KMS-11 (cell line): ENCODE results near the gene ECPAS.
"Not testable (repeated sequence)": the region's sequence is repeated elsewhere in the genome, so short reads cannot be mapped to it uniquely, and the experiment has no call there.

Source experiments
- H2AFZ ChIP-seq: fragments of 200-600 bp; sonication (generic); 2 replicates; pipeline ENCODE4 v1.6.1; 2016; ENCODE audit warnings: antibody characterized with exemption, mixed run types, low read depth
- H3K27ac ChIP-seq: fragments of 200-600 bp; sonication (generic); 2 replicates; pipeline ENCODE4 v1.6.1; 2016; ENCODE audit warnings: mild to moderate bottlenecking, mixed run types
- H3K27me3 ChIP-seq: fragments of 200-600 bp; sonication (generic); 2 replicates; pipeline ENCODE4 v1.6.1; 2017; ENCODE audit warnings: mild to moderate bottlenecking, low read depth, mixed run types, moderate library complexity; ENCODE audit not compliant: insufficient read depth
- H3K36me3 ChIP-seq: fragments of 200-600 bp; sonication (generic); 2 replicates; pipeline ENCODE4 v1.6.1; 2017; ENCODE audit warnings: mild to moderate bottlenecking, mixed run types; ENCODE audit not compliant: insufficient read depth
- H3K4me1 ChIP-seq: fragments of 200-600 bp; sonication (generic); 2 replicates; pipeline ENCODE4 v1.6.1; 2016; ENCODE audit warnings: mild to moderate bottlenecking, low read depth, mixed run types; ENCODE audit not compliant: poor library complexity, severe bottlenecking
- H3K4me2 ChIP-seq: fragments of 200-600 bp; sonication (generic); 2 replicates; pipeline ENCODE4 v1.7.0; 2016; ENCODE audit warnings: mild to moderate bottlenecking, mixed run types
- H3K4me3 ChIP-seq: fragments of 200-600 bp; sonication (generic); IDR thresholded peaks from 2 replicates; pipeline ENCODE4 v1.6.1; 2017; ENCODE audit warnings: low read depth, low read length, mixed read lengths; ENCODE audit not compliant: insufficient read depth
- H3K79me2 ChIP-seq: fragments of 200-600 bp; sonication (generic); 2 replicates; pipeline ENCODE4 v1.6.1; 2016; ENCODE audit warnings: low read depth, mixed run types; ENCODE audit not compliant: insufficient read depth
- H3K9ac ChIP-seq: fragments of 200-600 bp; sonication (generic); 2 replicates; pipeline ENCODE4 v1.6.1; 2016; ENCODE audit warnings: mild to moderate bottlenecking, mixed run types
- H4K20me1 ChIP-seq: fragments of 200-600 bp; sonication (generic); 2 replicates; pipeline ENCODE4 v1.6.1; 2016; ENCODE audit warnings: mild to moderate bottlenecking, mixed run types; ENCODE audit not compliant: insufficient read depth
- TF ChIP-seq, protein P1 (sequence below): fragments of 200-600 bp; sonication (generic); conservative IDR thresholded peaks from 2 replicates; pipeline ENCODE4 v1.6.1; 2017; ENCODE audit warnings: low read depth, mild to moderate bottlenecking, antibody characterized with exemption, low read length, moderate library complexity, mixed read lengths

Gene ECPAS

DNA sequence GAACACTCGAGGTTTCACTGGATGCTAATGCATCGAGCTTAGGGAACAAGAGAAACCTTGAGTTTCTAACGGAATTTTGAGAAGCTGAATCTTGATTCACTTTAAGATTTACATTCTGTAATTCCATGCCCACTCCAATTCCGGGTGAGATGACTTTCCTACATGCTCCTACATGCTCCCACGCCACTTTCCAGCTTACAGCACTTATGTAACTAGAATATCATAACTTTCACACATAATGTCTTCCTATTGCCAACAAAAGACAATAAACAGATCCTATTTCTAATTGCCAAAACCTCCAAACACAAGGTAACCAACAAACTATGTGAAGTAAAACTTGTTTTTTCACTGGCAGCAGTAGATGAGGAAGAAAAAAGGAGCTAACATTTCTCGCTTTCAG lies 72.9 kb downstream of the ECPAS start:
- H2AFZ ChIP-seq = no peak overlapping the region
- H3K4me3 ChIP-seq = no peak overlapping the region
- H3K4me1 ChIP-seq = no peaks in the 10 kb centered on the region
- H4K20me1 ChIP-seq = no peaks in the 10 kb centered on the region
- no peak overlapping the region for H3K9ac ChIP-seq
- no peak overlapping the region for H3K27ac ChIP-seq
- no peaks in the 10 kb centered on the region for H3K27me3 ChIP-seq
- no peak overlapping the region for H3K4me2 ChIP-seq
- TF ChIP-seq, protein P1, sequence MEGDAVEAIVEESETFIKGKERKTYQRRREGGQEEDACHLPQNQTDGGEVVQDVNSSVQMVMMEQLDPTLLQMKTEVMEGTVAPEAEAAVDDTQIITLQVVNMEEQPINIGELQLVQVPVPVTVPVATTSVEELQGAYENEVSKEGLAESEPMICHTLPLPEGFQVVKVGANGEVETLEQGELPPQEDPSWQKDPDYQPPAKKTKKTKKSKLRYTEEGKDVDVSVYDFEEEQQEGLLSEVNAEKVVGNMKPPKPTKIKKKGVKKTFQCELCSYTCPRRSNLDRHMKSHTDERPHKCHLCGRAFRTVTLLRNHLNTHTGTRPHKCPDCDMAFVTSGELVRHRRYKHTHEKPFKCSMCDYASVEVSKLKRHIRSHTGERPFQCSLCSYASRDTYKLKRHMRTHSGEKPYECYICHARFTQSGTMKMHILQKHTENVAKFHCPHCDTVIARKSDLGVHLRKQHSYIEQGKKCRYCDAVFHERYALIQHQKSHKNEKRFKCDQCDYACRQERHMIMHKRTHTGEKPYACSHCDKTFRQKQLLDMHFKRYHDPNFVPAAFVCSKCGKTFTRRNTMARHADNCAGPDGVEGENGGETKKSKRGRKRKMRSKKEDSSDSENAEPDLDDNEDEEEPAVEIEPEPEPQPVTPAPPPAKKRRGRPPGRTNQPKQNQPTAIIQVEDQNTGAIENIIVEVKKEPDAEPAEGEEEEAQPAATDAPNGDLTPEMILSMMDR = no peak
- H3K36me3 ChIP-seq = peaks cover 27% of the 10 kb centered on the region; the same call in 1 of the 2 replicates
- no peaks in the 10 kb centered on the region for H3K79me2 ChIP-seq

DNA sequence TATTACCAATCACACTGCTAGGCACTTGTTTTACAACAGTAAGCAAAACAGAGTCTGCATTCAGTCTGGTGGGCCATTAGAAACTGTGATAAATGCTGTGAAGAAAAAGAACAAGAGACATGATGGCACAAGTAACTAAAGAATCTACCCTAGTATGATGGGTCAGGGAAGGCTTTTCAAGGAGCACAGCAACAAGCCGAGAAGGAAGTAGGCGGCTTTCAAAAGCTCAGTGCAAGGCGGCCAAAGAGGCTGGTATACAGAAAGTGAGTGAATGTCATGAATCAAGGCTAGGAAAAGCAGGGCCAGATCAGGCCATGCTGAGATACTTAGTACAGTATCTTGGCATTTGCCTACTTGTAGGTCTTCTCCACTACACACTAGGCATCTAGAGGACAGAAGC lies 76.4 kb downstream of the ECPAS start:
- H3K4me1 ChIP-seq = no peaks in the 10 kb centered on the region
- H3K27me3 ChIP-seq = no peaks in the 10 kb centered on the region
- peaks cover 14% of the 10 kb centered on the region; the same call in 1 of the 2 replicates for H3K36me3 ChIP-seq
- no peak overlapping the region for H3K4me2 ChIP-seq
- H2AFZ ChIP-seq = no peak overlapping the region
- H3K79me2 ChIP-seq = peaks cover 3% of the 10 kb centered on the region; the same call in 1 of the 2 replicates
- H3K9ac ChIP-seq = no peak overlapping the region
- H3K27ac ChIP-seq = no peak overlapping the region
- H4K20me1 ChIP-seq = no peaks in the 10 kb centered on the region
- TF ChIP-seq, protein P1 = no peak
- no peak overlapping the region for H3K4me3 ChIP-seq

DNA sequence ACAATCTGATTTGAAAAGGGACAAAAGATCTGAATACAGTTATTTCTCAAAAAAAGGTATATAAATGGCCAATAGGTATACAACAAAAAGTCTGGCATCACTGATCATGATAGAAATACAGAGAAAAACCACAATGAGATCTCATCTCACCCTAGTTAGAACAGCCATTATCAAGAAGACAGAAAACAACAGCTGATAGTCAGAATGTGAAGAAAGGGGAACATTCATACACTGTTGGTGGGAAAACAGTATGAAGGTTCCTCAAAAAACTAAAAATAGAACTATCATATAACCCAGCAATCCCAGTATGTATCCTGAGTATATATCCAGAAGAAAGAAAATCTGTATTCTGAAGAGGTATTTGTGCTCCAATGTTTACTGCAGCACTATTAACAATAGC lies 78.5 kb downstream of the ECPAS start:
- H3K79me2 ChIP-seq = peaks cover 3% of the 10 kb centered on the region; the same call in 1 of the 2 replicates
- no peak overlapping the region for H3K4me2 ChIP-seq
- no peaks in the 10 kb centered on the region for H4K20me1 ChIP-seq
- no peak overlapping the region for H2AFZ ChIP-seq
- H3K27me3 ChIP-seq = no peaks in the 10 kb centered on the region
- H3K9ac ChIP-seq = no peak overlapping the region
- H3K36me3 ChIP-seq = peaks cover 5% of the 10 kb centered on the region; the same call in 1 of the 2 replicates
- H3K27ac ChIP-seq = no peak overlapping the region
- H3K4me3 ChIP-seq = no peak overlapping the region
- no peaks in the 10 kb centered on the region for H3K4me1 ChIP-seq
- TF ChIP-seq, protein P1 = no peak

DNA sequence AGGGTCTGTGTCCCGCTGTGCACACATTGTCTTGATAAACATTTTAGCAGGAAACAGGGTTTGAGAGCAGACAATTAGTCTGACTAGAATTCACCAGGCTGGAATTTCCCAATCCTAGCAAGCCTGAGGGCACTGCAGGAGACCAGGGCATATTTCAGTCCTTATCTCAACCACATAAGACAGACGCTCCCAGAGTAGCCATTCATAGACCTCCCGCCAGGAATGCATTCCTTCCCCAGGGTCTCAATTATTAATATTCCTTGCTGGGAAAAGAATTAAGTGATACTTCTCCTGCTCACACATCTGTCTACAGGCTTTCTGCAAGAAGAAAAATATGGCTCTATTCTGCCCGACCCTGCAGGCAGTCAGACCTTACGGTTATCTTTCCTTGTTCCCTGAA lies 82.7 kb downstream of the ECPAS start:
- not testable (repeated sequence) for H3K79me2 ChIP-seq, H3K4me3 ChIP-seq, H3K36me3 ChIP-seq, H2AFZ ChIP-seq, H3K9ac ChIP-seq, H3K4me2 ChIP-seq, H3K27ac ChIP-seq, H4K20me1 ChIP-seq, H3K4me1 ChIP-seq, H3K27me3 ChIP-seq

DNA sequence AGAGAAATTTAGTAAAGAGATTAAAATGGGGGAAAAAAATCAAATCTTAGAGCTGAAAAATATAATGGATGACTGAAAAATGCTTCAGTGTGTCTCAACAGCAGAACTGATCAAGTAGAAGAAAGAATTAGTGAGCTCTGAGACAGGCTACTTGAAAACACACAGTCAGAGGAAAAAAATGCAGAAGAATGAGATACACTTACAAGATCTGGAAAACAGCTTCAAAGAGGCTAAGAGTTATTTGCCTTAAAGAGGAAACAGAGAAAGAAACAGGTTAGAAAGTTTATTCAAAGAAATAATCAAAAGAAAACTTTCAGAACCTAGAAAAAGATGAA lies 83.7 kb downstream of the ECPAS start:
- no peak overlapping the region for H2AFZ ChIP-seq
- H3K4me3 ChIP-seq = no peak overlapping the region
- no peak overlapping the region for H3K9ac ChIP-seq
- TF ChIP-seq, protein P1 = no peak
- no peak overlapping the region for H3K4me2 ChIP-seq
- H3K27ac ChIP-seq = no peak overlapping the region
- H4K20me1 ChIP-seq = no peaks in the 10 kb centered on the region
- no peaks in the 10 kb centered on the region for H3K4me1 ChIP-seq
- peaks cover 3% of the 10 kb centered on the region; the same call in 1 of the 2 replicates for H3K79me2 ChIP-seq
- peaks cover 9% of the 10 kb centered on the region; the same call in 1 of the 2 replicates for H3K36me3 ChIP-seq
- no peaks in the 10 kb centered on the region for H3K27me3 ChIP-seq
